OCI-LY7 (cell line): ENCODE measurements around the gene UPK3A. TPM values are rescaled to one million over a fixed set of nuclear protein-coding genes. Genes with fewer than 3 reads are reported as not detected.

Experiments used
- BruUV-seq: library from RNA; stranded (reverse); fragments of 400-500 nt; replicated peaks from 2 replicates; lab custom pipeline; 2021; lab: Mats Ljungman, UMichigan
- CTCF ChIA-PET: fragments of 300-600 bp; sonication (Branson Sonifier 250); formaldehyde crosslinking; loops from one replicate; lab custom pipeline; 2022; ENCODE audit warnings: antibody characterized with exemption; ENCODE audit not compliant: unreplicated experiment; lab: Charles Lee
- POLR2A ChIA-PET: fragments of 300-600 bp; sonication (Branson Sonifier 250); formaldehyde crosslinking; loops from one replicate; lab custom pipeline; 2022; ENCODE audit warnings: antibody characterized with exemption; lab: Charles Lee
- DNase-seq: peaks from one replicate; pipeline ENCODE4 v3.0.0-alpha.2; 2015; ENCODE audit warnings: low spot score
- H2AFZ ChIP-seq: fragments of 200-600 bp; sonication (generic), shearing (Covaris generic); 2 replicates; pipeline ENCODE4 v1.6.1; 2014; ENCODE audit warnings: mild to moderate bottlenecking, antibody characterized with exemption, low read length, moderate library complexity
- H3K27ac ChIP-seq: fragments of 200-600 bp; sonication (generic); 2 replicates; pipeline ENCODE4 v1.5.1; 2014; ENCODE audit warnings: mixed run types, low read depth, mild to moderate bottlenecking, moderate library complexity, low read length, inconsistent platforms; ENCODE audit not compliant: poor library complexity, severe bottlenecking
- H3K36me3 ChIP-seq: fragments of 200-600 bp; sonication (generic); 2 replicates; pipeline ENCODE4 v1.6.1; 2014; ENCODE audit warnings: mild to moderate bottlenecking, antibody characterized with exemption, low read length, moderate library complexity, mixed read lengths; ENCODE audit not compliant: insufficient read depth
- H3K4me1 ChIP-seq: fragments of 200-600 bp; sonication (generic); 2 replicates; pipeline ENCODE4 v1.5.1; 2014; ENCODE audit warnings: mild to moderate bottlenecking, low read length; ENCODE audit not compliant: insufficient read depth, poor library complexity, severe bottlenecking
- H3K4me2 ChIP-seq: fragments of 200-600 bp; sonication (generic); 2 replicates; pipeline ENCODE4 v1.6.1; 2014; ENCODE audit warnings: mild to moderate bottlenecking, low read length
- H3K4me3 ChIP-seq: fragments of 200-600 bp; sonication (generic); 2 replicates; pipeline ENCODE4 v1.5.1; 2014; ENCODE audit warnings: mild to moderate bottlenecking, low read depth, low read length; ENCODE audit not compliant: poor library complexity, severe bottlenecking
- H3K79me2 ChIP-seq: fragments of 200-600 bp; sonication (generic); 2 replicates; pipeline ENCODE4 v1.6.1; 2016; ENCODE audit warnings: low read depth, mild to moderate bottlenecking, low read length, moderate library complexity, mixed read lengths; ENCODE audit not compliant: insufficient read depth
- H3K9me2 ChIP-seq: fragments of 200-600 bp; sonication (generic); 2 replicates; pipeline ENCODE4 v1.6.1; 2016; ENCODE audit warnings: mild to moderate bottlenecking, low read length, mixed read lengths; ENCODE audit not compliant: insufficient read depth
- H3K9me3 ChIP-seq: fragments of 200-600 bp; sonication (generic); 2 replicates; pipeline ENCODE4 v1.6.1; 2014; ENCODE audit warnings: mild to moderate bottlenecking, mixed run types, low read length, mixed read lengths
- H4K20me1 ChIP-seq: fragments of 200-600 bp; sonication (generic); 2 replicates; pipeline ENCODE4 v1.6.1; 2014; ENCODE audit warnings: mild to moderate bottlenecking, antibody characterized with exemption, low read length, moderate library complexity, mixed read lengths; ENCODE audit not compliant: insufficient read depth
- CTCF ChIP-seq: fragments of 200-600 bp; sonication (generic); conservative IDR thresholded peaks from 2 replicates; pipeline ENCODE4 v1.5.1; 2014; ENCODE audit warnings: mild to moderate bottlenecking, antibody characterized with exemption, low read length, moderate library complexity, mixed read lengths
- EZH2phosphoT487 ChIP-seq: fragments of 200-600 bp; sonication (generic); IDR thresholded peaks from 2 replicates; pipeline ENCODE4 v1.6.1; 2018; ENCODE audit warnings: low read depth, borderline replicate concordance, mild to moderate bottlenecking, mixed run types, antibody characterized with exemption, low read length, moderate library complexity, mixed read lengths
- intact Hi-C: fragments of 100-400 bp; cut with micrococcal nuclease; formaldehyde crosslinking; loops from one replicate; pipeline ENCODE4 v1.10.0; 2022; ENCODE audit not compliant: unreplicated experiment
- total RNA-seq, 2 experiments: library from RNA; depleted of rRNA in 1 of 2; stranded (reverse); fragments of >200 nt in 1 of 2; shearing (Covaris generic) in 1 of 2; gene quantifications; 2 replicates each; pipeline ENCODE4 v1.2.3, GENCODE V29; 2014 to 2022

UPK3A gene
- total RNA-seq, 2 experiments from 2014 or later = not detected

GRCh38 chr22:45235851-45236342, 48.9 kb upstream of the UPK3A start:
- peak overlapping the region; percentile 84 for H3K4me2 ChIP-seq
- H3K27ac ChIP-seq = peak overlapping the region; percentile 91
- DNase-seq = peak; percentile 75
- H3K36me3 ChIP-seq = peaks cover 57% of the 10 kb centered on the region
- no peak overlapping the region for H2AFZ ChIP-seq
- H3K4me3 ChIP-seq = peak overlapping the region; percentile 61
- peaks cover 61% of the 10 kb centered on the region for H3K79me2 ChIP-seq
- TF ChIP-seq EZH2phosphoT487 = no peak
- no peak for TF ChIP-seq CTCF
- no peaks in the 10 kb centered on the region for H3K9me2 ChIP-seq
- H3K9me3 ChIP-seq = no peaks in the 10 kb centered on the region
- H3K4me1 ChIP-seq = peaks cover 80% of the 10 kb centered on the region
- no TSS peak for BruUV-seq
- intact Hi-C loops = loop anchor here (1.0 to 10.0 kb wide), 2 partner anchors 27 to 71 kb away; partner anchors contain the start of gene NUP50
- POLR2A ChIA-PET = interaction anchor here (0.8 to 1.3 kb wide), 3 partner anchors 10 to 27 kb away, joined by 5 to 6 read pairs (median 5); no protein-coding TSS in a partner anchor
- CTCF ChIA-PET = interaction anchor here (0.6 to 1.9 kb wide), 3 partner anchors 26 to 27 kb away, joined by 3 to 6 read pairs (median 3); no protein-coding TSS in a partner anchor
- peaks cover 16% of the 10 kb centered on the region for H4K20me1 ChIP-seq

GRCh38 chr22:45237065-45237990, 47.4 kb upstream of the UPK3A start:
- Histone ChIP-seq H3K9me3 (no peaks in the 10 kb centered on the region), H2AFZ (no peak overlapping the region), H3K9me2 (no peaks in the 10 kb centered on the region), H3K36me3 (peaks cover 52% of the 10 kb centered on the region), H3K27ac (peak overlapping the region; percentile 91), H3K4me2 (peak overlapping the region; percentile 84), H3K79me2 (peaks cover 55% of the 10 kb centered on the region), H3K4me1 (peaks cover 84% of the 10 kb centered on the region), H4K20me1 (peaks cover 16% of the 10 kb centered on the region), H3K4me3 (peak overlapping the region; percentile 61)
- intact Hi-C loops = loop anchor here (10.0 kb wide), 1 partner anchor 73 kb away; the partner anchor contains the start of gene NUP50
- POLR2A ChIA-PET = interaction anchor here (0.7 to 1.3 kb wide), 3 partner anchors 9 to 826 kb away, joined by 3 to 4 read pairs (median 3); no protein-coding TSS in a partner anchor
- CTCF ChIA-PET = interaction anchor here (1.0 kb wide), 1 partner anchor 25 kb away, joined by 3 read pairs; no protein-coding TSS in a partner anchor
- no peak for DNase-seq
- no TSS peak for BruUV-seq
- no peak for TF ChIP-seq CTCF
